GM19193 (cell line): ENCODE measurements around the gene WDR43.

Experiments used
- POLR2A ChIP-seq: IDR thresholded peaks from 4 replicates; pipeline ENCODE4 v1.6.1; 2011; ENCODE audit not compliant: insufficient read depth, insufficient read length; ENCODE audit errors: extremely low read depth

Gene WDR43

DNA sequence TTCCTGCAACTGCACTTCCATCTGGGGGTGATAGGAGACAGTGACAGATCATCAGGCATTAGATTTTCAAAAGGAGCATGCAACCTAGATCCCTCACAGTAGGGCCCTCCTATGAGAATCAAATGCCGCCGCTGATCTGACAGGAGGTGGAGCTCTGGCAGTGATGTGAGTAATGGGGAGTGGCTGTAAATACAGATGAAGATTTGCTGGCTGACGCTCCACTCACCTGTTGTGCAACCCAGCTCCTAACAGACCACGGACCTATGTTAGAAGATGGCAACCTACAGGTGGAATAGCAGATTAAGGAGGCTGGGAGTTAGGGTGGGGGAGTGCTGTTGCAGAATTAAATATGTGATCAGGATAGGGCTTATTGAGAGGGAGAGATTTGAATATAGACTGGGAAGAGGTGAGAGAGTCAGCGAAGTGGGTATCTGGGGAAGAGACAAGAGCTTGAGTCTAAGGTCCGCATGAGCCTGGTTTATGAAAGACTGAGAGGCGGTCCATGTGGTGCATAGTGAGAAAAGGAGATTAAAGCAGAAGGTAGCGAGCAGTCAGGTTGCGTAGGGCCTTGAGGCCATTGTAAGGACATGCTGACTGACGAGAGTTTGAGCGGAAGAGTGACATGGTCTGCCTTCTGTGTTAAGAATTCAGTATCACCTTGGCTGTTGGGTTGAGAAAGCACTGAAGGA, 55.3 kb downstream of the WDR43 start:
- TF ChIP-seq POLR2A, result peak; percentile 14

GRCh38 chr2:28950941-28951630, 56.6 kb downstream of the WDR43 start:
- TF ChIP-seq POLR2A, result no peak

- TF ChIP-seq POLR2A, result no peak
Measured at GRCh38 chr2:28951910-28952835, 57.7 kb downstream of the WDR43 start.

DNA sequence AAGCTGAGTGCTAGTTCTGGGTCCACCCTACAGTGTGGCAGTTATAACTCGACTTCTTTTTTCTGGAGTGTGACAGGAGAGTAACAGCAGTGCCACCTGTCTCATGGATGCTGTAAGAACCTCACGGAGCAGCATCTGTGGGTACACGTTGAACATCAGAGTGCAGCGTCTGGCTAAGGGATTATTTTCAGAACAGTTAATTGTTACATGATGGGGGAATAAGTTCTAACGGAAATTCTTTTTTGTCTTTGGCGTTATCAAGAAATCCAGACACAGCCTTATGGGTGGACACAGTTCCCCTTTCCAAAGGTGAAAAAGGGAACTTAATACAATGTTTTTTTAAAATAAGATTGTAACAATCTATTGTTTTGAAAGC, 58.4 kb downstream of the WDR43 start:
- TF ChIP-seq POLR2A, result no peak

- TF ChIP-seq POLR2A, result no peak
Measured at GRCh38 chr2:28955467-28955866, 61.0 kb downstream of the WDR43 start.

DNA sequence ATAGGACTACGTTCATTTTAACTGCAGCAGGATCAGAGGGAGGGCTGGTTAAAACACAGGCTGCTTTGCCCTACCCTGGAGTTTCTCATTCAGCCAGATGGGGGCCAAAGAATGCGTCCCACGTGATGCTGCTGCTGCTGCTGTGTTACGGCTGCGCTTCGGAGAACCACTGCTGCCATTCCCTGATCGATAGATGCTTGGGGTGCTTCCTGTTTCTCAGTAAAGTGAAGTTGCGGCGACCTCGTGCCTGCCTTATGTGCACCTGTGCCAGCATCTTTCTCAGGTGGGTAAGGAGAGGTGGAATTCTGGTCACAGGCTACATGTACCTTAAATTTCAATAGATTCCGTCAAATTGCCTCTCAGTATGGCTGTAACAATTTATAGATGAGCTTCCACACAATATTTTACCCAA, 62.0 kb downstream of the WDR43 start:
- no peak for TF ChIP-seq POLR2A

DNA sequence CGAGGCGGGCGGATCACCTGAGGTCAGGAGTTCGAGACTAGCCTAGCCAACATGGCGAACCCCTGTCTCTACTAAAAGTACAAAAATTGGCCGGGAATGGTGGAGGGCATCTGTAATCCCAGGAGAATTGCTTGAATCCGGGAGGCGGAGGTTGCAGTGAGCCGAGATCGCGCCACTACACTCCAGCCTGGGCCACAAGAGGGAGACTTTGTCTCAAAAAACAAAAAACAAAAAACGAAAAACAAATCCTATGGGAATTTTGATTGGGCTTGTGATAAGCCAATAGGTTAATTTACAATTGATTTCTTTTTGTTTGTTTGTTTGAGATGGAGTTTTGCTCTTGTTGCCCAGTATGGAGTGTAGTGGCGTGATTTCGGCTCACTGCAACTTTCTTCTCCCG, 62.4 kb downstream of the WDR43 start:
- no peak for TF ChIP-seq POLR2A

DNA sequence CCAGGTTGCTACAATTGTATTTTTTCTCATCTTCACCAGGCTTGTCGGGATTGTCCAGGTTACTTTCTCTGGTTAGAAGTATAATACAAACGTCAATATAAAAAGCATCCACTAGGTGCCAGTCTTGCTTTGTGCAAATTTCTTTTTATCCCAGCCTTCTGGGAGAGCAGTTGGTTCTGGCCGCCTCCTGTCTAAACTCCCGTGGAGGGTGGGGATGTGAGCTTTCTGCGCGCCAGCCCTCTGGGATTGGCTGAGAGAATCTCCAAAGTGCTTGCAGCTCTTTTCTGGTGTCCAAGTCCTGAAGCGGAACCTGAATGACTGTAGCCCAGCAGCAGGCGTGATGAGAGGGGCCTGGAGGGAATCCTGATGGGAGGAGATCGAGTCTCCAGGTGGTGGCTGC, 64.2 kb downstream of the WDR43 start:
- no peak for TF ChIP-seq POLR2A

- TF ChIP-seq POLR2A, result no peak
Measured at GRCh38 chr2:28960401-28960800, 65.9 kb downstream of the WDR43 start.

DNA sequence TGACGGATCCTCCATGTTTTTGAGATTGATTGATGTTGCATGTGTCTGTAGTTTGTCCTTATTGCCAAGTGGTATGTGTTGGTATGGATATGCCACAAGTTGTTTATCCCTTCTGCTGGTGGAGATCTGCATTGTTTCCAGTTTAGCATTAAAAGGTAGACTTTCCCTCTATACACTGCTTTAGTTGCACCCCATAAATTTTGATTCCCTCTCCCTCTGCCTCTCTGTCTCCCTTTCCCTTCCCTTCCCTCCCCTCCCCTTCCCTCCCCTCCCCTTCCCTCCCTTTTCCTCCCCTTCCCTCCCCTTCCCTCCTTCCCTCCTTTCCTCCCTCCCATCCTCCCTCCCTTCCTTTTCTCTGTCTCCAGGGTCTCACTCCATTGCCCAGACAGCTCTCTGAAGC, 68.0 kb downstream of the WDR43 start:
- TF ChIP-seq POLR2A, result no peak

DNA sequence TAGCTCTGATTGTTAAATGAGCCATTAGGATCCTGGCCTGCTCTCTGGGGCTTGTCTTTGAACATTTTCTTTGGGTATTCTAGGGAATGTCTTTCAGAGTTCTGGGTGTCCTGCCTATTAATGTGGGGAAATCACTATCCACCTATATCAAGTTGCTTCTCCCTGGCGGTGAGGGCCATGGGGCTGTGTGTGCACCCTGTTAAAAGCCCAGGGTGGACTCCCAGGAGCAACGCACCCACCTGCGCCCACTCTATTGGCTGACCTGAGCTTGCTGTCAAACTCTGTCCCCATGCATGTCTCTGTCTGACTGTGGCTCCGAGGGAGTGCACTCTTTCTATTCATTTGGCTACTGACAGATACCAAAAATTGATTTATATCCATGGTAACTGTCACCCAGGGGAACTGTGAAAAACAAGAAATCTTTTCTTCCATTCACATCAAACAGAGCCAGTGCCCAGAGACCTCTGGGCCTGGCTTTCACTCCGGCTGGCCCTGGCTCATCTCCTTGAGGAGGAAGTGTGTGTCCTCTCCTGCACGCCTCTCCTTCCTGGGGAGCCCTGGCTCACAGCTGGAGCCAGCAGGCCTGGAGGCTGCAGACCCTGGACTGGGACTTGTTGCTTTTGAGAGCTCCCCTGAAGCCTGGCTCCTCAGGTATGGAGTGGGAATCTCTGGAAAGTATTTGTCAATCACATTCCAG, 76.1 kb downstream of the WDR43 start:
- TF ChIP-seq POLR2A, result no peak

DNA sequence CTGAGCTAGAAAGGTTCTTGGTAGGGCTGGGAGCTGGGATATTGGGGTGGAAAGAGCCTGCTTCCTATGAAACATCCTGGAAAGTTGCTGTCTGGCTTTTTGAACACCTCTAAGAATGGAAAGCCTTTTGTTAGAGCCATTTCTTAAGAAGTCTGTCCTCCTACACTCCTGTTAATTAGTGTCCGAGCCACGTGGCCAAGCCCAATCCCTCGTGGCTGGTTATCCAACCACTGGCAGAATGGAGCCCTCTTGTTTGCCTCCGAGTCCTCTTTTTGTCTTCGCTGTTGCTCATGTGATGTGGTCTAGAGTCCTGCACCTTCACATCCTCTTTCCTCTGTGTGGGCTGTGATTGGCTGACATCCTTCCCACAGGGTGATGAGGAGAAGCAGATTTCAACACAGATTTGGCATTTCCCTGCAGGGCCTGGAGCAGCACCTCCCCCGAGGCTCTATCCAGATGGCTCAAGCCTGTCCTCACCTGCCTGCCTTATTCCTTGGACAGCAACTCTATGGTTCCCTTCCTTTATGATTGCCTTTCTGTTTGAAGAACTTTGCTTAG, 78.4 kb downstream of the WDR43 start:
- TF ChIP-seq POLR2A, result no peak

- TF ChIP-seq POLR2A, result no peak
Measured at GRCh38 chr2:28974252-28974651, 79.8 kb downstream of the WDR43 start.

- TF ChIP-seq POLR2A, result no peak
Measured at GRCh38 chr2:28975671-28976070, 81.2 kb downstream of the WDR43 start.

DNA sequence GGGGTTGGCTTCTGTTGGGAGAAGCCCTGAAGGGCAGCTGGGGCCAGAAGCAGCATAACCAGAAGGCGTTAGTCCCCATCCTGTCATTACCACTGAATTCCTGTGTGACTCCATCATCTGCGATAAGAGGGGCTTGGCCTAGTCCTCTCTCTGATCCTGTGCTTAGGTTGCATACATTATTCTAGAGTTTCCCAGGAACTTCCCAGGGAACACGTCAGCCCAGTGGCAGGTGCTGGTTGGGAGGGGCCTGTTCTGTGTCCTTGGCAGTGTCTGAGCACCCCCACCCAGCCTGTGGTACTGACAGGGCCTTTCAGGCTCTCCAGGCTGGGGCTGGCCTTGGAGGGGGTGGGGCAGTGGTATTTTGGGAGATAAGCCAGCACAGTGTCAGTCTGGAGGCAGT, 82.1 kb downstream of the WDR43 start:
- TF ChIP-seq POLR2A, result no peak

DNA sequence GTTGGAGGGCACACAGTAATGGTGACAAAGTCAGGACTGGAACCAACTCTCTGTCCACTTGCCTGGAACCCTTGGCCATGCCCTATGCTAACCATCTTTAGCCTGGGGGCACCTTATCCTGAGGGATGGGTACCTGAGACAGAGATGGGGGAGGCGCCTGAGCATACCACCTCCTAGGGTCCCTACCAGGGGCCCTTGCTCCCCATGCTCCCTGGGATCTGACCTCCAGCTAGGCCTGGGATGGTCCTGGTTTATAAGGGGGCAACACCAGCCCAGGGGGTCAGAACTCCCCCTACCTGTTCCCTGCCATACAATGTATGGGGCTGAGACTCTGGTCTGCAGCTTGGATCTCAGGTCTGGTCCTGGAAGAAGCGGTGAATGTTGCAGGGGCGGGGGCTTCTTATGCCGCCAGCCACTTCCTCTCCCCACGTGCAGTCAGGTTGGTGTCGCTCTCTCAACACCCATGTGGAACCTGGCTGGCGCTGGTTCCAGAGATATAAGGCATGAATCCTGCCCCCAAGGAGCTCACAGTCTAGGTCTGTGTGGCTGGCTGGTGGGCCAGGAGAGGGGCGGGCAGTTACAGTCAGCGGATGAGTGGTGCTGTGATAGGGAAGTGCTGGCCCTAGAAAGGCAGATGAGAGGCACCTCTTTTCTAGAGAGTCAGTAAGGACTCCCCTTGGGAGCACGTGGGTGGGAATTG, 82.9 kb downstream of the WDR43 start:
- TF ChIP-seq POLR2A, result no peak
